H9 (cell line): ENCODE measurements around the gene PROCA1. TPM values are rescaled to one million over a fixed set of nuclear protein-coding genes. Genes with fewer than 3 reads are reported as not detected.

ENCODE experiments used
- DNase-seq: peaks from one replicate; pipeline ENCODE4 v3.0.0-alpha.2; 2017
- H2AFZ ChIP-seq: one replicate; pipeline ENCODE4 v1.6.1; 2013; ENCODE audit warnings: mild to moderate bottlenecking, low read length, control low read depth, moderate library complexity
- H2AK5ac ChIP-seq: 2 replicates; pipeline ENCODE4 v1.6.1; 2013; ENCODE audit warnings: low read length, control low read depth, mixed read lengths; ENCODE audit not compliant: insufficient read length
- H2BK120ac ChIP-seq: one replicate; pipeline ENCODE4 v1.6.1; 2013; ENCODE audit warnings: low read depth, mild to moderate bottlenecking, low read length, control low read depth, inconsistent platforms; ENCODE audit not compliant: poor library complexity, severe bottlenecking
- H2BK12ac ChIP-seq: 2 replicates; pipeline ENCODE4 v1.6.1; 2013; ENCODE audit warnings: low read length, control low read depth, mixed read lengths, low read depth; ENCODE audit not compliant: insufficient read length
- H2BK15ac ChIP-seq: 2 replicates; pipeline ENCODE4 v1.6.1; 2013; ENCODE audit warnings: low read depth, low read length, control low read depth
- H2BK20ac ChIP-seq: one replicate; pipeline ENCODE4 v1.6.1; 2013; ENCODE audit warnings: low read depth, mild to moderate bottlenecking, low read length, control low read depth, inconsistent platforms; ENCODE audit not compliant: poor library complexity, severe bottlenecking
- H2BK5ac ChIP-seq: 2 replicates; pipeline ENCODE4 v1.6.1; 2013; ENCODE audit warnings: low read length, control low read depth, mixed read lengths; ENCODE audit not compliant: insufficient read length
- H3K14ac ChIP-seq: 2 replicates; pipeline ENCODE4 v1.6.1; 2013; ENCODE audit warnings: low read length, control low read depth; ENCODE audit not compliant: insufficient read depth
- H3K18ac ChIP-seq: 2 replicates; pipeline ENCODE4 v1.6.1; 2013; ENCODE audit warnings: low read depth, mild to moderate bottlenecking, mixed read lengths, low read length, control low read depth; ENCODE audit not compliant: insufficient read length
- H3K23ac ChIP-seq: 2 replicates; pipeline ENCODE4 v1.6.1; 2013; ENCODE audit warnings: low read length, control low read depth, mixed read lengths, low read depth; ENCODE audit not compliant: insufficient read length
- H3K23me2 ChIP-seq: 2 replicates; pipeline ENCODE4 v1.6.1; 2013; ENCODE audit warnings: low read depth, mild to moderate bottlenecking, mixed read lengths, low read length, control low read depth; ENCODE audit not compliant: insufficient read length, poor library complexity, severe bottlenecking
- H3K27ac ChIP-seq: 2 replicates; pipeline ENCODE4 v1.5.1; 2013; ENCODE audit warnings: low read length, control low read depth, mixed read lengths, low read depth; ENCODE audit not compliant: insufficient read length
- H3K27me3 ChIP-seq: 2 replicates; pipeline ENCODE4 v1.6.1; 2013; ENCODE audit warnings: low read length, control low read depth, inconsistent platforms; ENCODE audit not compliant: insufficient read depth
- H3K4ac ChIP-seq: 2 replicates; pipeline ENCODE4 v1.6.1; 2013; ENCODE audit warnings: low read depth, mild to moderate bottlenecking, control low read depth, inconsistent platforms, low read length, moderate library complexity
- H3K4me1 ChIP-seq: 2 replicates; pipeline ENCODE4 v1.6.1; 2013; ENCODE audit warnings: low read length, control low read depth, inconsistent platforms; ENCODE audit not compliant: insufficient read depth
- H3K4me2 ChIP-seq: 2 replicates; pipeline ENCODE4 v1.6.1; 2013; ENCODE audit warnings: low read length, control low read depth, mixed read lengths; ENCODE audit not compliant: insufficient read length, insufficient read depth
- H3K56ac ChIP-seq: 2 replicates; pipeline ENCODE4 v1.6.1; 2013; ENCODE audit warnings: low read depth, mild to moderate bottlenecking, mixed read lengths, low read length, control low read depth; ENCODE audit not compliant: insufficient read length
- H3K79me1 ChIP-seq: 2 replicates; pipeline ENCODE4 v1.6.1; 2013; ENCODE audit warnings: low read depth, mild to moderate bottlenecking, moderate library complexity, low read length, control low read depth, inconsistent platforms; ENCODE audit not compliant: insufficient read depth, poor library complexity, severe bottlenecking
- H3K79me2 ChIP-seq: 2 replicates; pipeline ENCODE4 v1.6.1; 2013; ENCODE audit warnings: low read length, control low read depth, inconsistent platforms; ENCODE audit not compliant: insufficient read depth
- H3K9ac ChIP-seq: 2 replicates; pipeline ENCODE4 v1.6.1; 2013; ENCODE audit warnings: low read length, control low read depth, mixed read lengths; ENCODE audit not compliant: insufficient read length; ENCODE audit errors: extremely low read depth
- H3K9me3 ChIP-seq: one replicate; pipeline ENCODE4 v1.6.1; 2013; ENCODE audit warnings: low read depth, low read length, inconsistent platforms; ENCODE audit not compliant: control insufficient read depth
- H3T11ph ChIP-seq: one replicate; pipeline ENCODE4 v1.6.1; 2013; ENCODE audit warnings: mild to moderate bottlenecking, low read length, control low read depth, inconsistent platforms
- H4K20me1 ChIP-seq: one replicate; pipeline ENCODE4 v1.6.1; 2013; ENCODE audit not compliant: control insufficient read depth, insufficient read length, insufficient read depth
- H4K5ac ChIP-seq: 2 replicates; pipeline ENCODE4 v1.6.1; 2013; ENCODE audit warnings: low read depth, mild to moderate bottlenecking, mixed read lengths, low read length, control low read depth; ENCODE audit not compliant: insufficient read length
- H4K8ac ChIP-seq: replicated peaks from 2 replicates; pipeline ENCODE4 v1.6.1; 2013; ENCODE audit warnings: low read length, control low read depth, mixed read lengths, low read depth; ENCODE audit not compliant: insufficient read length
- H4K91ac ChIP-seq: 2 replicates; pipeline ENCODE4 v1.6.1; 2013; ENCODE audit warnings: low read depth, mild to moderate bottlenecking, moderate library complexity, mixed read lengths, low read length, control low read depth; ENCODE audit not compliant: insufficient read length
- H3K27ac Mint-ChIP-seq, 3 experiments: 2 replicates in 2 of 3; 3 replicates in 1 of 3; pipeline ENCODE4 v1.8.0; 2020 to 2021; ENCODE audit warnings: mixed read lengths in 3 of 3, mild to moderate bottlenecking in 1 of 3, moderate library complexity in 1 of 3
- H3K27me3 Mint-ChIP-seq: 2 replicates; pipeline ENCODE4 v1.8.0; 2021; ENCODE audit warnings: low read depth, mild to moderate bottlenecking, moderate library complexity, mixed read lengths
- H3K36me3 Mint-ChIP-seq, 3 experiments: 2 replicates in 2 of 3; 3 replicates in 1 of 3; pipeline ENCODE4 v1.8.0; 2020 to 2021; ENCODE audit warnings: low read depth in 3 of 3, mixed read lengths in 3 of 3; ENCODE audit not compliant: insufficient read depth in 1 of 3
- H3K4me1 Mint-ChIP-seq, 2 experiments: 2 replicates each; pipeline ENCODE4 v1.8.0; 2020; ENCODE audit warnings: mixed read lengths in 2 of 2
- H3K4me3 Mint-ChIP-seq, 2 experiments: 2 replicates in 1 of 2; 3 replicates in 1 of 2; pipeline ENCODE4 v1.8.0; 2020 to 2021; ENCODE audit warnings: mild to moderate bottlenecking in 2 of 2, mixed read lengths in 2 of 2, moderate library complexity in 1 of 2
- H3K9me3 Mint-ChIP-seq, 2 experiments: 2 replicates in 1 of 2; 3 replicates in 1 of 2; pipeline ENCODE4 v1.8.0; 2020; ENCODE audit warnings: mild to moderate bottlenecking in 2 of 2, mixed read lengths in 2 of 2, moderate library complexity in 1 of 2
- WGBS: extraction: QIAGEN DNeasy Blood & Tissue Kit; methylation state at CpG from one replicate; pipeline ENCODE4 v1.1.7; 2013; ENCODE audit warnings: missing lambda C conversion rate, low lambda C conversion rate, mixed read lengths; ENCODE audit not compliant: insufficient read length; ENCODE audit errors: extremely low coverage; 5-methylcytosine and 5-hydroxymethylcytosine counted together
- total RNA-seq: library from RNA; stranded (reverse); gene quantifications from 2 replicates; pipeline ENCODE4 v1.2.1, GENCODE V29; 2021
- TF ChIP-seq, protein P1 (sequence below): fragments of 200-600 bp; sonication (generic); conservative IDR thresholded peaks from 3 replicates; pipeline ENCODE4 v1.8.0; 2021; ENCODE audit warnings: antibody characterized with exemption, mild to moderate bottlenecking

PROCA1 gene
- total RNA-seq, 1 experiment from 2014 or later: 15.0 TPM

DNA sequence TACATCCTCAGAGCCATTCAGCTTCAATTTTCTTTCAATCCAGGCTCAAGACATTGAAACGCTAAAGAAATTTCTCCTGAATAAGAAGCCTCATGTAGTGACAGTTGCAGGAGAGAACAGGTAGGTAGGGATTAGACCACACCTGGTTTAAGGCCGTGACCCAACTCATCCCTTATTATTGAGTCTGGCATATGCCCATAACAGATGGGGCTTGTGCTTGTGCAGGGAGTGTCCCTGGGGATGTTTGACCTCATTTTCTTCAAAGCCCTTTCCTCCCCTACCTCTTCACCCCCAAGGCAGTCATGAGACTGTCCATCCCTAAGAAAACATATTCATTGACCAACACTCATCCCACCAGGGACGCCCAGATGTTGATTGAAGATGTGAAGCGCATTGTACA is 25.4 kb downstream of the PROCA1 start:
- H3K9me3 Mint-ChIP-seq: no peaks in the 10 kb centered on the region
- H2BK120ac ChIP-seq: no peak overlapping the region
- H3K79me1 ChIP-seq: no peaks in the 10 kb centered on the region
- H3K4ac ChIP-seq: no peak overlapping the region
- H2BK5ac ChIP-seq: no peak overlapping the region
- H3K27me3 Mint-ChIP-seq: no peaks in the 10 kb centered on the region
- H3K23me2 ChIP-seq: no peaks in the 10 kb centered on the region
- no peak overlapping the region for H3K27ac ChIP-seq
- H2BK20ac ChIP-seq: no peak overlapping the region
- no peak for DNase-seq
- no peak overlapping the region for H3K4me3 Mint-ChIP-seq
- H3K79me2 ChIP-seq: no peaks in the 10 kb centered on the region
- no peak overlapping the region for H3K23ac ChIP-seq
- no peaks in the 10 kb centered on the region for H3K4me1 ChIP-seq
- H3K4me1 Mint-ChIP-seq: no peaks in the 10 kb centered on the region
- H3K9me3 ChIP-seq: no peaks in the 10 kb centered on the region
- peaks cover 73 to 98% (median 93%) of the 10 kb centered on the region in 3 experiments; a peak in 6 of 7 replicates for H3K36me3 Mint-ChIP-seq
- H4K91ac ChIP-seq: no peak overlapping the region
- TF ChIP-seq, protein P1, sequence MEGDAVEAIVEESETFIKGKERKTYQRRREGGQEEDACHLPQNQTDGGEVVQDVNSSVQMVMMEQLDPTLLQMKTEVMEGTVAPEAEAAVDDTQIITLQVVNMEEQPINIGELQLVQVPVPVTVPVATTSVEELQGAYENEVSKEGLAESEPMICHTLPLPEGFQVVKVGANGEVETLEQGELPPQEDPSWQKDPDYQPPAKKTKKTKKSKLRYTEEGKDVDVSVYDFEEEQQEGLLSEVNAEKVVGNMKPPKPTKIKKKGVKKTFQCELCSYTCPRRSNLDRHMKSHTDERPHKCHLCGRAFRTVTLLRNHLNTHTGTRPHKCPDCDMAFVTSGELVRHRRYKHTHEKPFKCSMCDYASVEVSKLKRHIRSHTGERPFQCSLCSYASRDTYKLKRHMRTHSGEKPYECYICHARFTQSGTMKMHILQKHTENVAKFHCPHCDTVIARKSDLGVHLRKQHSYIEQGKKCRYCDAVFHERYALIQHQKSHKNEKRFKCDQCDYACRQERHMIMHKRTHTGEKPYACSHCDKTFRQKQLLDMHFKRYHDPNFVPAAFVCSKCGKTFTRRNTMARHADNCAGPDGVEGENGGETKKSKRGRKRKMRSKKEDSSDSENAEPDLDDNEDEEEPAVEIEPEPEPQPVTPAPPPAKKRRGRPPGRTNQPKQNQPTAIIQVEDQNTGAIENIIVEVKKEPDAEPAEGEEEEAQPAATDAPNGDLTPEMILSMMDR: no peak
- no peak overlapping the region for H3K9ac ChIP-seq
- no peak overlapping the region for H3K56ac ChIP-seq
- H2AFZ ChIP-seq: no peak overlapping the region
- H3K18ac ChIP-seq: no peak overlapping the region
- H3T11ph ChIP-seq: no peak overlapping the region
- H3K27ac Mint-ChIP-seq: no peak overlapping the region
- H2AK5ac ChIP-seq: no peak overlapping the region
- H4K8ac ChIP-seq: no peak overlapping the region
- no peak overlapping the region for H2BK15ac ChIP-seq
- no CpG with 5 or more reads among the region's 4 CpGs for whole genome bisulfite sequencing
- no peaks in the 10 kb centered on the region for H4K20me1 ChIP-seq
- peaks cover 1% of the 10 kb centered on the region; the same call in 1 of the 2 replicates for H3K27me3 ChIP-seq
- H4K5ac ChIP-seq: no peak overlapping the region
- no peak overlapping the region for H3K14ac ChIP-seq
- H3K4me2 ChIP-seq: no peak overlapping the region
- no peak overlapping the region for H2BK12ac ChIP-seq
